Stimulated activated CD8-positive, alpha-beta memory T cell treated with anti-CD3 and anti-CD28 coated beads, Interleukin-7, amount 100 ng/mL, for 48 hours (primary cell): ENCODE measurements around the gene TNIK.
"Not testable (repeated sequence)": the region's sequence is repeated elsewhere in the genome, so short reads cannot be mapped to it uniquely, and the experiment has no call there.

Experiments
- DNase-seq, 2 donors: peaks; one replicate each; pipeline ENCODE4 v3.0.0-alpha.2; 2020; ENCODE audit warnings: low read depth in 1 of 2; ENCODE audit errors: extremely low read depth in 1 of 2

Gene TNIK

DNA sequence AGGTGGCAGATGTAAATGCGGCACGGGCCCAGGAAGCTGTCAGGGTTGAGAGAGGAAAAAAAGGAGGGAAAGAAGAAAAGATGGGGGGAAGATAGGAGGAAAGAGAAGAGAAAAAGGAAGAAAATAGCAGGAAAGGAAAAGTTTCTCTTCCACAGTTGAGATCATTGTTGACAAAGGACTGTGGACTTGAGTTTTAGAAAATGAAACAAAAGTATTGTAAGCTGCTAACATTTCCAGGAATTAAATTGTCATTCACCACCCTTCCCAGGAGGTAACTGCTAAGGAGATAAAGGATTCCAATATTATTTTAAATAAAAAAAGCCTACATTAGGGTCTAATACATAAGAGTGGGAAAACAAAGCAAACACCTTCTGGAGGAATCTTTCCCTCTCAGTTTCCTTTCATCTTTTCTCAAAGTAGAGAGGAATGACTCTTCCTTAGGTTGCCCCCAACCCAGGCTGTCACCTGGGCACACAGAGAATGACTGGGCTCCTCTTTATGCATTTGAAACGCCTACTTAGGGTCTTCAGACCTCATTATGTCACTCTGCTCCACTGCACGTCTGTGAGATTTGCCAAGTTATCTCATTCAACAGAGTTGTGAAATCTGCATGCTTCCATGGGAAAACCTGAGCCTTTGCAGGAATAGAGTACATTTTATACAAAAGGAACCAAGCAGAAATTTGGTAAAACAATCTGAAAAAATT, 194.0 kb downstream of the TNIK start:
- DNase-seq, result no peak

DNA sequence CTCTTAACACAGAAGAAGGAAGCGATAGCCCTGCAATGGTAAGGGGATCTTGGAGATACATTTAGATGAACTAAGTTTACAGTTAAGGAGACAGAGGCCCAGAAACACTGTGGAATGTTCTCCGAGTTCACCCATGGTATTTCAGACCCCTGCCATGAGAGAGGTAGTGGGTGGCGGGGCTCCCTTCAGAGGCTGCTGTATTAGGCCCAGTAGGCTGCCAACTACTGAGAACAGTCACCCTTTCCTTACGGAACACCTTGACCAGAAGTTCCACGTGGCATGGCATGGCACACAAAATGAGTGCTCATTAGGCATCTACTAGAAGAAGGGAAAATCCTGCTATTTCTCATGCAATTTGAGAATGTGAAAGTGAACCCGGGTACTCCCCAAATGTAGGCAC, 195.4 kb downstream of the TNIK start:
- no peak for DNase-seq

DNA sequence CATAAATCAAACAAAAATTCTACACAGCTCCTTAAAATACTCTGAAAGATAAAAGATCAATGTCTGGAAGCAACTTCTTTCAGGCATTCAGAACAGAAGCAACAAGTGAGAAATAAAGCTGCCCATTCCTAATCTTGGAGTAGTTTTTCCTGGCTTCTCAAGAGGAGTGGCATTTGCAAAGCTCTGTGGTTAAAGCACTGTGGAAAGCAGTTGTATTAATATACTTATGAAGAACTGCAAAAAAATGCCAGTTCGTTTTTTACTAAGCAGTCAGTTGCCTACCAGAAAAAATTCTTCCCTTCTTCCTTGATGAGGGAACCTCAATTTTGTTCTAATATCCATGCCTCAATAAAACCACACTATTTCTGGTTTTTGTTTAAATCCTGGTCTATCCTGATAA, 197.8 kb downstream of the TNIK start:
- no peak for DNase-seq

DNA sequence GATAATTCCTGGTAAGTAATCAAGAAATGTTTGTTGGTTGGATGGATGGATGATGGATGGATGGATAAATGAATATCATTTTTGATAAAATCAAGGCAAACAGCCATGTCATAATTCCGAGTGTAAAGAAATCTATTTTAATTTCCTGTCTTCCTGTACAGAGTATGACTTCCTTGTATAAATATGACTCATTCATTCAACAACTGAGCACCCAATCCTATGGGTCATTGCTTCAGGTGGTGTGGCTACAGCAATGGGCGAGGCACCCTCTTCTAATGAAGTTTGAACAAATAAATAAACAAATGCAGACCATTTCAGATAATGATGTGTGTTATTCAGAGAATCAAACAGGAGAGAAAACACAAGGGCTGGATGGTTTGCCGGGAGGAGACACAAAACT, 198.7 kb downstream of the TNIK start:
- DNase-seq, result no peak

DNA sequence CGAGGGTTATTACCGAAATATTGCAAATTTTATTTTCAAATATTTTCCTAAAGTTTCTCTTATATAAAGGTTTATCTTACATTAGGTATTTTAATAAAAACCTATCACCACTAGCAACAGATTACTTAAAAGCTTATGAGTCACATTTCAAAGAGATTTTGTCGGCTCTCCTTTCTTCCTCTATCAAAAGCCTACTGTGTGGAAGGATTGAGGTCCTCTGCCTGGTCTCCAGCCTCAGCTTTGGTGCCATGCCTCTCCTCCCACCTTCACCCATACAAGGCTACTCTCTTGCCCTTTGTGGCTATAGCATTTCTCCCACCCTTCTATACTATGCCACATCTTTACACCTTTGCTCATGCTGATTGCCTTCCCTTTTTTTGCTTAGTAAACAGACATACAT, 199.3 kb downstream of the TNIK start:
- no peak for DNase-seq

DNA sequence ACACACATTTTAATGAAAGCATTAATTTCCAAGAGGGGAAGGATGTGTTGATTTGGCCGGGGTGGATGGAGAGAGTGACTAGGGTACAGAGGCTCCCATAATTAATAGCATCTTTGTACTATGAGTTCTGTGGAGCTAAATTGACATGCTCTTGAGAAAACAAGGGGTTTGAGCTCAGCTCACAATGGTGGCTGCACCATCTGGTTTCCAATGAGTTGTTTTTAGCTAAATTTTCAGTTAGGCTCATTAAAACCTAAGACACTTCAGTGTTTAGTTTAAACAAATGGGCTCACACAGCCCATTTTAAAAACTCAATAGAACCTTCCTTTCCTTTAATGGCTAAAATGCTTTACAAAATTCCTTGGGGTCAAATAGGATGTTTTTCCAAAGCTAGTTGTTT, 199.7 kb downstream of the TNIK start:
- no peak for DNase-seq

DNA sequence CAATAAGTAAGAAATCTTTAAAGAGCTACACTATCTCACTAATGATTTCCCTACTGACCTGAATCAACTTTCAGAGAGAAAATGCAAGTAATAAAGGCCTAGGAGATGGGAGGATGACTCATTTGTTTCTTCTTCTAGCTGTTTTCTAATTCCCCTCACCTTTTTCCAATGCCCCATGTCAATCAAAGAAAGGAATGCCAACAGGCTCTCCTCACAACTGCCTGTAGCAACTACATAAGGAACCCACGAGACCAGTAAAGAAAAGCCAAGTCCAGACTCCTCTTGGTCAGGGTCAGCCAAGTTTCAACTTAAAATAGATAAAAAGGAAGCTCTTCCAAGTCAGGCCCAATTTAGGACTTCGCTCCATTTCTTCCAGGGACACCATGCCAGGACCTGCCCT, 201.9 kb downstream of the TNIK start:
- no peak for DNase-seq

DNA sequence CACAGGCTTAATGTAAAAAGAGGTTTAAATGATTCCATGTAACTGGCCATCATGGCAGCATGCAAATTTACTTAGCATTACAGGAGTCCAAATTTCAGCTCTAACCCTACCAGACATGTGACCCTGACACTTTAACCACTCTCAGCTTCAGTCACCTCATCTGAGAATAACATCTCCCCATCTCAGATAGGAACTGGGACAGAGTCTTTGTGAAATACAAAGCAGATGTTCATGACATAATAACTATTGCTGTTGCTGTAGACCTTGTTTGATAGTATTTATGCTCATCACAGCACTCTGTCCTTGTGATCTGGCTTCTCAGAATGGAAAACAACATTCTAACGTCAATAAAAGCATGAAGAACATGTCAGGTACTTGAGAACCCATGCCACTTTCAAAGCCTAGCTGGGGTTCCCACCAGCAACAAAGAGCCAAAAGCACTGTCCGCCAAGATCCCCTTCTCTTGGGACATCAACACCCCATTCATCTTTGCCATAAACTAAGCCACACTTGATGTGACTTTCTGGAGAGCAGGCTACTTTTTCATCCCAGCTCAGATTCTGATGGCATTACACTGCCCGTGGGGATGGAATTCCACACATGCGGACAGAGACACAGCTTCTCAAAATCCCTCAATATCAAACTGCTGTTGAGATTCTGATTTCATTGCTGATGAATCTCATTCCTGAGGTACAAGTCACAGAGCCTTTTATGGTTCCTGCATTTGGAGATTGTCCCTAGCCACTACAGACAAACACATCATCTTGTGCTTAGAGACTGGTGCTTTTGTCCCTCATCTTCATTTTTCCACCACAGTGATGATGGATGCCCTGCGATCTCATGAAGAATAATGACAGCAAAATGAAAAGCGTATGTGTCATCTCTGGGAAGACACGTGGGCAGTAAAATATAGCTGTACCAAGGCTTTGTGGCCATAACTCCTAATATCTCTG, 202.7 kb downstream of the TNIK start:
- DNase-seq, result no peak

DNA sequence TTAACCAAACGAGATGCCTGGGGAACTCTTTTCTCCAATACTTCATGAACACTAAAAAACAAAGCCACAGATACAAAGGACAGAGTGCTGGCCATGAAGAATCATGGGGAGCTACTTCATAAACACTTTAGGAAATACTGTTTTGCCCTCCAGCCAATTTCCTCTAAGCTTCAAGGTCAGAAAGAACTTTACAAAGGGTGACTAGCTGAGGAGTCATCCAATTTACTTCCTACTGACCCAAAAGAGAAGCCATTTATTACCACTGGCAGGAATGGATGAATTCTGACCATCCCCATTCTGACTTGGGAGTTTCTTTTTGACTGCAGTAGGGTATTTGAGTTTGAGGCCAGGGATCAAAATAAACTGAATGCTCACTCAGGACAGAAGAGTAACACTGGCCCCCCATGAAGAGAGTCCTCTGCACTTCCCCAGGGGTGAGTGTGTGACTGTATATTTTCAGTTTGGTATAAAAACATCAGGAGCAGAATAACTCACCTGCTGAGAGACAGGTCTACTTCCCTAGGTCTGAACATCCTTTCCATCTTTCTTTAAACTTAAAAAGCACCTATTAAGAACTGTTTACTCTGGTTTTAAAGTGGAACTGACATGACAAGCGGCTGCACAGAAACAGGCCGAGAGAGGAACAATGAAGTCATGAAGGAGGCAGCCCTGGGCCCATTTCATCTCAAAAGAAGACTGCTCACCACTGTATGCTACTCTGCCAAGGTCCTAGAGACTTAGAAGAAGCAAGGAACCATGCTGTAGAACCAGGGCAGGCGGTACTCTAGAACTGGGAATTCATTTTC, 203.6 kb downstream of the TNIK start:
- no peak for DNase-seq

DNA sequence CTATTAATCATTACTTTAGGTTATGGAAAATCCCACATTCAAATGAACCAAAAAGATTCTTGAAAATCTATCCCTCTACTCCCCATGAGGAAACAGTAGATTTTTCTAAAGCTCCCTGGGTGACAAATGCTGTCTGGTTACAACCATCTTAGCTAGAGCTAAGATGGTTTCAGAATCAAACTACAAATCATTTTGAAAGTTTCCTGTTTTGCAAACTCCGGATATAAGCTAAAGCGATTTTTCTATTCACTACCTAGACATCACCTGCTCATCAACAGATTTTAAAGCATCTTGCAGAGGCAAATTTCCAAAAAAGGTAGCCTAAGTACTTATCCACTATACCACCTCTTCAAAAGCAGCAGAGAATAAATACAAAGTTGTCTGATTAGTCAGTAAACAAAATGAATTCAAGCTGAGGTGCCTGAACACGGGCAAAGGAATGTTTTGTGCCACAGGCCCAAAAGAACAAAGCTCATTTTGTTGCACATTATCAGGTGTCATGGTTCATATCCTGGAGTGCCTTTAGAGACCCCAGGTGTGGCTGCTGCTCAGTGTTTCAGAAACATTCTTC, 204.9 kb downstream of the TNIK start:
- no peak for DNase-seq

DNA sequence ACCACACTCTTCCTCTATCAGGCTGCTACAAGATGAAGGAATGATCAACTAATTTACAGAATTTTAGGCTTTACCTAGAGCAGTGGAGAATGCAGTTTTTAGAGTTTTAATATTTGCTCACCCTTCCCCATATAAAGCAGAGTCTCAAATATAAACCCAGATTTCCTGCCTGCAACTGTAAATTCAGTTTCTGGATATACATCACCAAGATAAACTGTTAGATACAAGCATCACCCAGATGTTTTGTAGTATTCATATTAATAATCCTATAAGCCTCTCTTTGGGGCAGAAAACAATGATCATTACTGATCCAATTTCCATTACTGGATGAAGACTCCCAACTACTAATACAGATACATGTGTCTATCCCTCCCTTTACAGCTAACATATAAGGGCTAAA, 205.9 kb downstream of the TNIK start:
- no peak for DNase-seq

DNA sequence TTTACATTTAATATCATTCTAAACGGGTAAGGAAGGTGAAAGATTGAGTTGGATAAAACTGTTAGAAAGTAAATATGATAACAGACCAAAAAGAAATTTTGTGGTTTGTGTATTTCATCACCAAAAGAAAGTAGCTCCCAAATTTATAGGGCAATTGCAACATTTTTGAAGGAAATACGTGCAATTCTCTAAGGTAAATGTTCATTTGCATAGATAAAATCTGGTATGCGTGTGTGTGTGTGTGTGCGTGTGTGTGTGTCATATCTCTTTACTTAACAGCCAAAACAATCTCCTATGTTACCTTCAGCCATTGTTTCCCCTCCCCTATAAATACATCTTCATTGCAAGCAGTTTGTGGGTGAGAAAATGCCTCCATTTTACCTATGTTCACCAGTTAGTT, 208.4 kb downstream of the TNIK start:
- DNase-seq, result no peak

DNA sequence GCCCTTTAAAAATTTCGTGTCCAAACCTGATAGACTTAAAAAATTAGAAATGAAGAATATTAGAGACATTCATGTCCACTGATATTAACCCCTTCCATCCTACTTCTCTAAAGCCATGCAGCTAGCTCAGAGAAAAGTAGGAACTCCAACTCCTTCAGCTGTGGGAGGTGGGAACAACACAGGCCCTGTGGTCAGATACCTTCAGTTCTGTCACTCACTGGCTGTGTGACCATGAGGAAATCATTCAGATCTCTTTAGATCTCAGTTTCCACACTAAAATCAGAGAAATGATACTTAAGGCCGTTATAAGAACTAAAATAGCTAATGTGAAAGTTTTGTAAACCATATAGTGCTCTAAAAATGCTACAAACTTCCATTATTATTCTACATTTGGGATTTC, 209.8 kb downstream of the TNIK start:
- no peak for DNase-seq

DNA sequence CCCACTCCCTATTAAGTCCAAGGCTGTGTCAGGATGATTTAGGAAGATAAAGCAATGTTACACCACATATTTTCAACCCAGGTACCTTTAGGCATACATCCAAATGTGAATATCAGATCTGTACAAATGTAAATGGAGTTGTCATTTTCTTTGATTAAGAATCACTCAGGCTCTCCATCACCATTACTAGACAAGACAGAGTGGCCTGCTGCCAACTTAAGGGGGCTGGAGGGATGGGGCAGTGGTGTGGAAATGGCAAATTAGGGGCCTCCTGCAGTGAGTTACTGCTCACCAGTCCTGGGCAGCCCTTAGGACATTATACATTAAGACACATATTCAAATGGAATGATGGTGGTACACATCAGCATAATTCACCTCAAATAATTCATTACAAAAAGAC, 211.0 kb downstream of the TNIK start:
- no peak for DNase-seq

DNA sequence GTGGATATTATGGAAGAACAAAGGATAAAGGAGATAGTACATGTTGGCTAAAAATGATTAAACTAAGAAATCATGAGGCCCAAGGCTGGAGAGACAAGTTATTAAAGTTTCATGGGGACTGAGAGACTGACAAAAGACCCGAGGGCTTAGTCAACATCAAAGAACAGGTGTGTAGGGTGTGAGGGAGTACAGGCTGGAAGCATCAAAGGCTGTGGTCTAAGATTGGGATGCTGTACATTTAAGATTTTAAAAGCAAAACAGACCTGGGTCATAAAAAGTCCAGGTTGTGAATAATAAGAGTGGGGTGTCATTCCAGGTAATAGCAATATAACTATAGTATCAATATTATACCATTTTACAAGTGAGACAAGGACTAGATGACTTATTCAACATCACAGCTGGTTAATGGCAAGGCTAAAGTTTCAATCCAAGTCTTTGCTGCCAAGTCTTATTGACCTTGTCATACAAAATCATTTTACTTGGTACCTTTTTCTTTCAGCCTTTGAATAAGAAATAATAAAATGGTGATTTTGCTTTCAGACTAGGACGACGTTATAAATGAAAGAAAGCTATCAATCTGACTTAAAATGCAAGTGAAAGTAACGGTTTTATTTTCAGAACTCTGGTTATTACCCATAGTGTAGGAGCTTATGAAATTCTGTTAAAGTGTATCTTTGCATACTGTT, 211.6 kb downstream of the TNIK start:
- DNase-seq, result no peak

DNA sequence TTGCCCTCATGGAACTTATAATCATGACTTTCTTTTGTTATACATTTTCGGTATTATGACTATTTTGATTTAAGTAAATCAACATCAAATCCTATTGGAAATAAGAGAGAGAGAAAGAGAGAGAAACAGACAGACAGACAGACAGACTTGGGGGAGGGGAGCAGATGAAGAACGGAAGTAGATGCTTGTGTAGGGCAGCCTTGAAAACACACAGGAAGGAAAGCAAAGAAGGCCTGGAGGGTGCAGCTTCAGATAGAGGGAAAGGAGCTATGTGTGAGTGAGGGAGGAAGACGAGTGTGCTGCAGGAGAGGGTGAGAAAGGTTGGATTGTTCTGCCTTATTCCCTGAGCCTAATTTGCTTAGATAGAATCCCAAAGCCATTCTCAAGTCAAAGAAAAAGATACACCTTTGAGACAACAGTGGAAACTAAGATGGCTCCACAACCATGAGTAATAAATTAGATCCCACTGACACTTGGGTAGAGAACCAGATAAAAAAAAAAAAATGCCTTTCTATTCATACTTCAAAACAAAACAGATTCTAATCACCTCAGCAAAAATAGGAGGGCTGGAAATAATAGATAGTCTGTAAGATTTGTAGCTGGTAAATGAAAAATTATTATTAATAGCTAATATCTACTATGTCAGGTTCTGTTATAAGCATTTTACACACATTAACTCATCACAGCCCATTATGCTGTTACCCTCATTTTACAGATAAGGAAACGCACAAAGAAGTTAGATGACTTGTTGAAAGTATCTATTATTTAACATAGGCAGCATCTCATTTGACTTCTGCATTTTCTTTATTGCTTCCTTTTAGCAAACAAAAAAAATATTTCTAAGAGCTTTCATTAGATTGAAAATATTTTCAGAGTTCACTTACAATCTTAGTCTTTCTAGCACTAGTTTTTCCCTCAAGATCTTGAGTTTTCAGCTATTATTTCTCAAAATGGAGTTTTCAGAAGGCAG, 214.1 kb downstream of the TNIK start:
- no peak for DNase-seq

DNA sequence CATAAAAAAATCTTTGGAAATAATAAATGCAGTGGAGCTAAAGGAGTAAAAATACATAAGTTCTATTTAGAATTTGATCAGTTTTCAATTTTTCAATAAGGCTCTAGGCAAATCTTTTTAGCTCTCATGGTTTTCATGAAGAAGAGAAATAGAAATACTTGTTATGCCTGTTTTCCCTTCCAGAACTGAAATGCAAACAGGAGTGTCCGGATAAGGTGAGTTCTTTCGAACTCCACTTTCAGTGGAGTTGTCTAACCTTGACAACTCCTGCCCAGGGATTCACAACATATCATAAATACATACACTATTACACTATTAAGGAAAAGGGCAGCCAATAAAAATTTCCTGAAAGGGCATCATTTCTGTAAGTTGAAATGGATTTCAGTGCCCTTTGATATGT, 217.3 kb downstream of the TNIK start:
- DNase-seq, result no peak

DNA sequence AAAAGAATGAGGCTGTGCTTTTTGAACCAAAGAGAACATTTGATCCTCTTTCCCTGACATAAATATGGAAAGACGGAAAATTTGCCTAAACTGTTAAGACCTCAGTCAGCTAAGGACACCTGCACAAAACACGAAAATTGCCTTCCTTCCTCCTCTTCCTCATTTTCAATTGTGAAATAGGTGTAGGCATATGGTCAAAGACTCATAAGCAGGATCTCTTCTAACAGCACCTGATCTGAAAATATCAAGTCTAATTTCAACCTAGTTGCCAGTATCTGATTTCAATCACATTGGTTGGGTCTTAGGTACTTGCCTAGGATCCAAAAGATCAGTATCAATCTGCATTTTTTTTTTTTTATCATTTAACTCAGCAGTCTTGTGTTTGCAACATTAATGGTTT, 218.0 kb downstream of the TNIK start:
- DNase-seq, result no peak

DNA sequence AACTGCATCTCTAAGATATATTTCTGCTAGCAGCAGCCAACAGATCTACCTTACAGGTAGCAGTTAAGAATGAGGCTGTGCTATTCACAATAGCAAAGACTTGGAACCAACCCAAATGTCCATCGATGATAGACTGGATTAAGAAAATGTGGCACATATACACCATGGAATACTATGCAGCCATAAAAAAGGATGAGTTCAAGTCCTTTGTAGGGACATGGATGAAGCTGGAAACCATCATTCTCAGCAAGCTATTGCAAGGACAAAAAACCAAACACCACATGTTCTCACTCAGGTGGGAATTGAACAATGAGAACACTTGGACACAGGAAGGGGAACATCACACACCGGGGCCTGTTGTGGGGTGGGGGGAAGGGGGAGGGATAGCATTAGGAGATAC, 218.6 kb downstream of the TNIK start:
- not testable (repeated sequence) for DNase-seq

DNA sequence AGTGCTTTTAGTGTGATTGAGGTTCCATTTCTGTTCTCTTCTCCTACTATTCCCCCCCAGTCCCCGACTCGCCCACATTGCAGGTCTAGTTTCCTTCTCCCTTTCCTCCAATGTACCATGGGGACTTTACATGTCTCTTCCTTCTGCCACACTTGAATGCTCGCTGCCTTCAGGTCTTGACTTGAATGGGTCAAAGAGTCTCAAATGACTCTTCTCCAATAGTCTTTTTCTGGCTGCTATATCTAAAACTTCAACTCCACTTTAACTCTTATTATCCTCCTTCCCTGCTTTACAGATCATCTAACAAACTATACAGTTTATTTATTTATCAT, 219.7 kb downstream of the TNIK start:
- DNase-seq, result no peak
